SK-N-SH (cell line): ENCODE measurements around the gene GNAZ. TPM values are rescaled to one million over a fixed set of nuclear protein-coding genes. Genes with fewer than 3 reads are reported as not detected.

ENCODE experiments used
- CTCF ChIA-PET: fragments of 300-600, 350-600 bp; formaldehyde crosslinking; extraction: SDS; loops from one replicate; lab custom pipeline; 2021; lab: Yijun Ruan, JAX
- POLR2A ChIA-PET: fragments of 350-600 bp; sonication (Branson Sonifier 250); formaldehyde crosslinking; extraction: SDS; loops from one replicate; lab custom pipeline; 2020; ENCODE audit warnings: antibody characterized with exemption, inconsistent platforms; lab: Yijun Ruan, JAX
- DNase-seq: peaks from one replicate; pipeline ENCODE4 v3.0.0; 2012
- H2AFZ ChIP-seq: fragments of 200-600 bp; sonication (generic); 2 replicates; pipeline ENCODE4 v1.8.1; 2016; ENCODE audit warnings: antibody characterized with exemption, mild to moderate bottlenecking, low read depth
- H3F3A ChIP-seq: fragments of 200-600 bp; sonication (generic); replicated peaks from 2 replicates; pipeline ENCODE3; 2016; ENCODE audit warnings: antibody characterized with exemption, mild to moderate bottlenecking; ENCODE audit not compliant: insufficient read depth
- H3K27ac ChIP-seq, 2 experiments: fragments of 200-500 bp in 1 of 2; fragments of 200-600 bp in 1 of 2; sonication (Bioruptor generic) in 1 of 2; sonication (generic), shearing (Covaris generic) in 1 of 2; 2 replicates each; pipeline versions ENCODE4 v1.5.1 to v1.6.1; 2014 to 2016; ENCODE audit warnings: low read depth in 2 of 2, inconsistent platforms in 1 of 2, low read length in 1 of 2, mild to moderate bottlenecking in 1 of 2, mixed read lengths in 1 of 2
- H3K27me3 ChIP-seq: fragments of 200-600 bp; sonication (generic), shearing (Covaris generic); 2 replicates; pipeline ENCODE4 v1.6.1; 2016; ENCODE audit warnings: mixed run types; ENCODE audit not compliant: insufficient read depth
- H3K36me3 ChIP-seq, 2 experiments: fragments of 200-500 bp in 1 of 2; fragments of 200-600 bp in 1 of 2; sonication (Bioruptor generic) in 1 of 2; sonication (generic) in 1 of 2; replicated peaks in 1 of 2; 2 replicates each; pipeline versions ENCODE3 to v1.5.1; 2014 to 2016; ENCODE audit warnings: low read length in 1 of 2, mild to moderate bottlenecking in 1 of 2; ENCODE audit not compliant: insufficient read depth in 2 of 2, control insufficient read depth in 1 of 2
- H3K4me1 ChIP-seq, 2 experiments: fragments of 200-500 bp in 1 of 2; fragments of 200-600 bp in 1 of 2; sonication (Bioruptor generic) in 1 of 2; sonication (generic), shearing (Covaris generic) in 1 of 2; 2 replicates each; pipeline versions ENCODE4 v1.5.1 to v1.6.1; 2014 to 2016; ENCODE audit warnings: low read depth in 1 of 2, low read length in 1 of 2, mixed run types in 1 of 2; ENCODE audit not compliant: insufficient read depth in 2 of 2, control insufficient read depth in 1 of 2
- H3K4me2 ChIP-seq: fragments of 200-600 bp; sonication (generic), shearing (Covaris generic); 2 replicates; pipeline ENCODE4 v1.6.1; 2017; ENCODE audit warnings: mixed run types
- H3K4me3 ChIP-seq, 2 experiments: fragments of 200-500 bp in 1 of 2; fragments of 200-600 bp in 1 of 2; sonication (Bioruptor generic) in 1 of 2; sonication (generic), shearing (Covaris generic) in 1 of 2; 2 replicates each; pipeline versions ENCODE4 v1.5.1 to v1.8.1; 2014 to 2016; ENCODE audit warnings: low read depth in 2 of 2, inconsistent platforms in 1 of 2, low read length in 1 of 2, mild to moderate bottlenecking in 1 of 2, mixed read lengths in 1 of 2, moderate library complexity in 1 of 2
- H3K79me2 ChIP-seq: fragments of 200-600 bp; sonication (generic); 2 replicates; pipeline ENCODE4 v1.8.1; 2017; ENCODE audit warnings: mild to moderate bottlenecking; ENCODE audit not compliant: insufficient read depth
- H3K9ac ChIP-seq: fragments of 200-600 bp; sonication (generic); 2 replicates; pipeline ENCODE4 v1.6.1; 2017; ENCODE audit warnings: mixed run types
- H3K9me2 ChIP-seq: fragments of 200-600 bp; sonication (generic); 2 replicates; pipeline ENCODE4 v1.6.1; 2017; ENCODE audit warnings: mixed run types
- H3K9me3 ChIP-seq: fragments of 200-600 bp; sonication (generic); 2 replicates; pipeline ENCODE4 v1.6.1; 2017; ENCODE audit warnings: mixed run types, mild to moderate bottlenecking, moderate library complexity
- H4K20me1 ChIP-seq: fragments of 200-600 bp; sonication (generic); 2 replicates; pipeline ENCODE4 v1.6.1; 2017; ENCODE audit warnings: mild to moderate bottlenecking, mixed run types; ENCODE audit not compliant: insufficient read depth
- CHD2 ChIP-seq: fragments of 150-350 bp; IDR thresholded peaks from 2 replicates; pipeline ENCODE4 v1.6.1; 2018; ENCODE audit warnings: low read length; ENCODE audit not compliant: partially characterized antibody
- ELF1 ChIP-seq: IDR thresholded peaks from 2 replicates; pipeline ENCODE4 v1.4.0; 2012
- FOSL2 ChIP-seq: IDR thresholded peaks from 2 replicates; pipeline ENCODE4 v1.4.0; 2012; ENCODE audit warnings: low read depth, mild to moderate bottlenecking, moderate library complexity, borderline replicate concordance
- FOXJ3 ChIP-seq: sonication (generic); formaldehyde crosslinking; IDR thresholded peaks from 2 replicates; pipeline ENCODE4 v1.5.1; 2020; ENCODE audit warnings: mild to moderate bottlenecking, missing genetic modification reagents
- FOXM1 ChIP-seq: IDR thresholded peaks from 2 replicates; pipeline ENCODE4 v1.4.0; 2012; ENCODE audit warnings: low read depth, mild to moderate bottlenecking
- GABPA ChIP-seq: IDR thresholded peaks from 2 replicates; pipeline ENCODE4 v1.4.0; 2012; ENCODE audit warnings: low read depth, mild to moderate bottlenecking
- MEF2A ChIP-seq: IDR thresholded peaks from 2 replicates; pipeline ENCODE4 v1.4.0; 2012; ENCODE audit warnings: low read depth, borderline replicate concordance
- NFIC ChIP-seq: IDR thresholded peaks from 2 replicates; pipeline ENCODE4 v1.4.0; 2012; ENCODE audit warnings: borderline replicate concordance
- RCOR1 ChIP-seq: fragments of 150-350 bp; IDR thresholded peaks from 2 replicates; pipeline ENCODE4 v1.6.1; 2017; ENCODE audit warnings: antibody characterized with exemption, low read length
- RXRA ChIP-seq: IDR thresholded peaks from 2 replicates; pipeline ENCODE4 v1.4.0; 2012; ENCODE audit warnings: low read depth, mild to moderate bottlenecking, borderline replicate concordance
- SIN3A ChIP-seq: IDR thresholded peaks from 2 replicates; pipeline ENCODE4 v1.6.1; 2012; ENCODE audit warnings: low read depth, mild to moderate bottlenecking, low read length, moderate library complexity, borderline replicate concordance
- TAF1 ChIP-seq: IDR thresholded peaks from 2 replicates; pipeline ENCODE4 v1.6.1; 2012; ENCODE audit warnings: low read depth, mild to moderate bottlenecking, low read length, moderate library complexity, borderline replicate concordance
- WGBS: methylation state at CpG from one replicate; pipeline ENCODE4 v1.1.6; 2017; ENCODE audit warnings: low lambda C conversion rate; 5-methylcytosine and 5-hydroxymethylcytosine counted together
- polyA plus RNA-seq, 3 experiments: library from polyadenylated mRNA; depleted of rRNA; stranded (reverse); fragments of >200 nt; gene quantifications; 2 replicates each; pipeline ENCODE4 v1.2.3, GENCODE V29; 2012
- TF ChIP-seq, protein P1 (sequence below): IDR thresholded peaks from 2 replicates; pipeline ENCODE4; 2012
- TF ChIP-seq, protein P2 (sequence below): fragments of 200-600 bp; sonication (generic); IDR thresholded peaks from 2 replicates; pipeline ENCODE4 v1.6.1; 2017; ENCODE audit warnings: antibody characterized with exemption, mild to moderate bottlenecking, moderate library complexity
- TF ChIP-seq, protein P3 (sequence below): IDR thresholded peaks from 2 replicates; pipeline ENCODE4 v1.6.1; 2012; ENCODE audit warnings: mild to moderate bottlenecking, low read depth, low read length, moderate library complexity

GNAZ gene
- polyA plus RNA-seq, 1 of the 3 experiments (the other 2 are of a cell fraction), result 6.5 TPM

DNA sequence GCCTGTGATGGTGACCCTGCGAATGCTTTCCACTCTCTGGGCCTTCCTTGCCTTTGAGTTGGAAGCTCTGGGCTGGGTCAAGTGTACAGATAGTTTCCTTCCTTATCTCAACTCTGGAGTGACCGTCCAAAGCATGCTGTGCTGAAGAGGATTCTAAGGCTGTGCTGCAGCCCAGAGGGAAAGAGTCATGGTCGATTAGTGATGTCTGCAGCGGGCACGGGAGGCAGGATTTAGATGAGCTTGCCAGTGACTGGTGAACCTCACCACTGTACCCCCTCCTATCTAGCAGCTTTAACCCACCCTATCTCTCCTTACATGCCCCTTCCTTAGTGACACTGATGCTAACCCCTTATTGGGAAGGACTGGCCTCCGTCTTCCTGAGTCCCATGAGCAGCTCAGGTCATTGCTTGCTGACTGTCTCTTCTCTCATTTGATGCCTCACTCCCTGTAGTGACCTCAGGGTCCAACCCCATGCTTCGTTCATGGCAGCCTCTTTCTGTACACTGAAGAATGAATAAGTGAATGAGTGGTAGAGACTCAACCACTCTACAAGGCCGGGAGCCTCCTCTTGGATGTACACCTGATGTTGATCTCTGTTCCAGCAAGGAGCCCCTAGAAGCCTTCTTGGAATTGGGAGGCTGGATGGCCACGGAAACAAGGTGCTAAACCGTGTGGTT lies 6.7 kb downstream of the GNAZ start (continued):
- TF ChIP-seq, protein P1, sequence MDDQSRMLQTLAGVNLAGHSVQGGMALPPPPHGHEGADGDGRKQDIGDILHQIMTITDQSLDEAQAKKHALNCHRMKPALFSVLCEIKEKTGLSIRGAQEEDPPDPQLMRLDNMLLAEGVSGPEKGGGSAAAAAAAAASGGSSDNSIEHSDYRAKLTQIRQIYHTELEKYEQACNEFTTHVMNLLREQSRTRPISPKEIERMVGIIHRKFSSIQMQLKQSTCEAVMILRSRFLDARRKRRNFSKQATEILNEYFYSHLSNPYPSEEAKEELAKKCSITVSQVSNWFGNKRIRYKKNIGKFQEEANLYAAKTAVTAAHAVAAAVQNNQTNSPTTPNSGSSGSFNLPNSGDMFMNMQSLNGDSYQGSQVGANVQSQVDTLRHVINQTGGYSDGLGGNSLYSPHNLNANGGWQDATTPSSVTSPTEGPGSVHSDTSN, result no peak
- TF ChIP-seq ELF1, result no peak
- no peak for TF ChIP-seq GABPA
- no peak for TF ChIP-seq NFIC

DNA sequence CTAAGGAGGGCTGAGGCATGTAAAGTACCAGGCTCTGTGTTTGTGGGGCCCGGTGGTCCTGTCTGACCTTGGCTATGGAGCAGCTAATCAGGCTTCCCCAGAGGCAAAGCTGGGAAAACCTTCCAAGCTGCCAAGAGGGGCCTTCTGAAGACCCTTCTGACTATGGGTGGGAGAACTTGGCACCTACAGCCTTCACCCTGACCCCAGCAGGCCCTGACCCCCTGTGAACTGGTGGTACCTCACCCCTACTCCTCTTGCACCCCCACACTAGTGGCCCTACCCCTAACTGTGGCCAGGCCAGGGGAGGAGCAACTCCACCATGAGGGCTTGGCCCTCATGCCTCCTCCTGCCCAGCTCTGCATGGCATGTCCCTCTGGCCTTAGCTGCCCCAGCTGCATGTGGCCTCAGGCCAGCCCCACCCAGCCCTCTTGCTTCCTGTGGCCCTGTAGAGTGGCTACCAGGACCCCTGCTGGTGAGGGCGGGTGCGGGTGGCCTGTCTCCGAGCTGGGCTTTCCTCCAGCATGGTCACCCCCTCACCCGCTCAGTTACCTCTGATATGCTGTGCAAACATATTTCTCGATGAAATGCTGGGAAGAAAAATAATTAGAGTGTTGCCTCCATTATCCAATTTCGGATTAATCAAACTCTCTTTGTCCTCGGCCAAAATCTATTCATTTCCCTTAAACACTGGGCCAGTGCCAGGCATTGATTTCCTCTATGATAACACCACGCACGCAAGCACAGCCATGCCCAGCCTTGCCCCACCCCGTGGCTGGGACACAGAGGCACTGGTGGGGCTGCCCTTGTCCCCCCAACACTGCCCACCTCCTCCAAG lies 7.5 kb downstream of the GNAZ start:
- H3K4me2 ChIP-seq, result no peak overlapping the region
- no peak overlapping the region for H2AFZ ChIP-seq
- H3K4me1 ChIP-seq, result peaks cover 0 to 46% of the 10 kb centered on the region in 2 experiments; a peak in 1 of 4 replicates
- H3K9me3 ChIP-seq, result no peaks in the 10 kb centered on the region
- H4K20me1 ChIP-seq, result 0 out of 2 replicates have a peak, but pooled peaks cover 4% of the 10 kb centered on the region
- ChIA-PET POLR2A (no interaction called here), CTCF (interaction anchor here (1.0 to 2.7 kb wide), 3 partner anchors 17 to 119 kb away, joined by 3 to 10 read pairs (median 5); no protein-coding TSS in a partner anchor)
- no peaks in the 10 kb centered on the region for H3K27me3 ChIP-seq
- H3K36me3 ChIP-seq, result no peaks in the 10 kb centered on the region
- H3K4me3 ChIP-seq, result no peak overlapping the region
- no peak overlapping the region; a peak in 1 of 4 replicates for H3K27ac ChIP-seq
- H3K9me2 ChIP-seq, result no peaks in the 10 kb centered on the region
- H3K79me2 ChIP-seq, result no peaks in the 10 kb centered on the region
- TF ChIP-seq TAF1 (no peak), MEF2A (no peak), FOXM1 (no peak), FOXJ3 (CRISPR knock-in tag) (no peak), GABPA (no peak), RCOR1 (no peak), CHD2 (no peak), RXRA (no peak), FOSL2 (no peak), NFIC (no peak), SIN3A (no peak)
- TF ChIP-seq, protein P2, sequence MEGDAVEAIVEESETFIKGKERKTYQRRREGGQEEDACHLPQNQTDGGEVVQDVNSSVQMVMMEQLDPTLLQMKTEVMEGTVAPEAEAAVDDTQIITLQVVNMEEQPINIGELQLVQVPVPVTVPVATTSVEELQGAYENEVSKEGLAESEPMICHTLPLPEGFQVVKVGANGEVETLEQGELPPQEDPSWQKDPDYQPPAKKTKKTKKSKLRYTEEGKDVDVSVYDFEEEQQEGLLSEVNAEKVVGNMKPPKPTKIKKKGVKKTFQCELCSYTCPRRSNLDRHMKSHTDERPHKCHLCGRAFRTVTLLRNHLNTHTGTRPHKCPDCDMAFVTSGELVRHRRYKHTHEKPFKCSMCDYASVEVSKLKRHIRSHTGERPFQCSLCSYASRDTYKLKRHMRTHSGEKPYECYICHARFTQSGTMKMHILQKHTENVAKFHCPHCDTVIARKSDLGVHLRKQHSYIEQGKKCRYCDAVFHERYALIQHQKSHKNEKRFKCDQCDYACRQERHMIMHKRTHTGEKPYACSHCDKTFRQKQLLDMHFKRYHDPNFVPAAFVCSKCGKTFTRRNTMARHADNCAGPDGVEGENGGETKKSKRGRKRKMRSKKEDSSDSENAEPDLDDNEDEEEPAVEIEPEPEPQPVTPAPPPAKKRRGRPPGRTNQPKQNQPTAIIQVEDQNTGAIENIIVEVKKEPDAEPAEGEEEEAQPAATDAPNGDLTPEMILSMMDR, result no peak
- TF ChIP-seq, protein P3, sequence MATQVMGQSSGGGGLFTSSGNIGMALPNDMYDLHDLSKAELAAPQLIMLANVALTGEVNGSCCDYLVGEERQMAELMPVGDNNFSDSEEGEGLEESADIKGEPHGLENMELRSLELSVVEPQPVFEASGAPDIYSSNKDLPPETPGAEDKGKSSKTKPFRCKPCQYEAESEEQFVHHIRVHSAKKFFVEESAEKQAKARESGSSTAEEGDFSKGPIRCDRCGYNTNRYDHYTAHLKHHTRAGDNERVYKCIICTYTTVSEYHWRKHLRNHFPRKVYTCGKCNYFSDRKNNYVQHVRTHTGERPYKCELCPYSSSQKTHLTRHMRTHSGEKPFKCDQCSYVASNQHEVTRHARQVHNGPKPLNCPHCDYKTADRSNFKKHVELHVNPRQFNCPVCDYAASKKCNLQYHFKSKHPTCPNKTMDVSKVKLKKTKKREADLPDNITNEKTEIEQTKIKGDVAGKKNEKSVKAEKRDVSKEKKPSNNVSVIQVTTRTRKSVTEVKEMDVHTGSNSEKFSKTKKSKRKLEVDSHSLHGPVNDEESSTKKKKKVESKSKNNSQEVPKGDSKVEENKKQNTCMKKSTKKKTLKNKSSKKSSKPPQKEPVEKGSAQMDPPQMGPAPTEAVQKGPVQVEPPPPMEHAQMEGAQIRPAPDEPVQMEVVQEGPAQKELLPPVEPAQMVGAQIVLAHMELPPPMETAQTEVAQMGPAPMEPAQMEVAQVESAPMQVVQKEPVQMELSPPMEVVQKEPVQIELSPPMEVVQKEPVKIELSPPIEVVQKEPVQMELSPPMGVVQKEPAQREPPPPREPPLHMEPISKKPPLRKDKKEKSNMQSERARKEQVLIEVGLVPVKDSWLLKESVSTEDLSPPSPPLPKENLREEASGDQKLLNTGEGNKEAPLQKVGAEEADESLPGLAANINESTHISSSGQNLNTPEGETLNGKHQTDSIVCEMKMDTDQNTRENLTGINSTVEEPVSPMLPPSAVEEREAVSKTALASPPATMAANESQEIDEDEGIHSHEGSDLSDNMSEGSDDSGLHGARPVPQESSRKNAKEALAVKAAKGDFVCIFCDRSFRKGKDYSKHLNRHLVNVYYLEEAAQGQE, result no peak
- DNase-seq, result peak; percentile 54
- no peaks in the 10 kb centered on the region for H3F3A ChIP-seq
- no peak overlapping the region for H3K9ac ChIP-seq
- 70% methylated on average over 9 of the region's 11 CpGs for WGBS
